ENCODE data around the gene DISC1.

The DISC1 gene

DNA sequence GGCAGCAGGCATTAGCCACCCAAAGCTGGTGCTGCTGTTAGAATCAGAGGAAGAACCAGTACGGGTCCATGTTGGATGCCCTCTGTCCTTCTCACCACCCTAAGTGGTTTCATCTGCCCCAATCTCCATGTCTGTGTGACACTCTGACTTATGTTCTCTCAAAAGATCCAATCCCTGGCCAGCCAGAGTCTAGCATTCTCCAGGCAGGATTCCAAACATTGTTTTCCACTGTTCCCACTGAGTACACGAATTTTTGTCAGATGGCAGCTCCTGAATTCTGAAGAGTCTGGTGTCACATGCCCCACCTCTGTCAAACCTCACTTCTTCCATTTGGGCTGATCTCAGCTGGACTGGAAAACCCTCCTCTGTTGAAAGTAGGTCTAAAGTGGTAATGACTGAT, 166.0 kb downstream of the DISC1 start:
- TF ChIP-seq, protein P1, sequence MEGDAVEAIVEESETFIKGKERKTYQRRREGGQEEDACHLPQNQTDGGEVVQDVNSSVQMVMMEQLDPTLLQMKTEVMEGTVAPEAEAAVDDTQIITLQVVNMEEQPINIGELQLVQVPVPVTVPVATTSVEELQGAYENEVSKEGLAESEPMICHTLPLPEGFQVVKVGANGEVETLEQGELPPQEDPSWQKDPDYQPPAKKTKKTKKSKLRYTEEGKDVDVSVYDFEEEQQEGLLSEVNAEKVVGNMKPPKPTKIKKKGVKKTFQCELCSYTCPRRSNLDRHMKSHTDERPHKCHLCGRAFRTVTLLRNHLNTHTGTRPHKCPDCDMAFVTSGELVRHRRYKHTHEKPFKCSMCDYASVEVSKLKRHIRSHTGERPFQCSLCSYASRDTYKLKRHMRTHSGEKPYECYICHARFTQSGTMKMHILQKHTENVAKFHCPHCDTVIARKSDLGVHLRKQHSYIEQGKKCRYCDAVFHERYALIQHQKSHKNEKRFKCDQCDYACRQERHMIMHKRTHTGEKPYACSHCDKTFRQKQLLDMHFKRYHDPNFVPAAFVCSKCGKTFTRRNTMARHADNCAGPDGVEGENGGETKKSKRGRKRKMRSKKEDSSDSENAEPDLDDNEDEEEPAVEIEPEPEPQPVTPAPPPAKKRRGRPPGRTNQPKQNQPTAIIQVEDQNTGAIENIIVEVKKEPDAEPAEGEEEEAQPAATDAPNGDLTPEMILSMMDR (IDR thresholded peaks at IDR 0.05; ENCODE audit: low read depth, low read length): no peak
- no peak overlapping the region for H3K4me3 ChIP-seq (replicated peaks in 1 of 2; ENCODE audit: low read depth in 2 of 2, low read length in 2 of 2)

DNA sequence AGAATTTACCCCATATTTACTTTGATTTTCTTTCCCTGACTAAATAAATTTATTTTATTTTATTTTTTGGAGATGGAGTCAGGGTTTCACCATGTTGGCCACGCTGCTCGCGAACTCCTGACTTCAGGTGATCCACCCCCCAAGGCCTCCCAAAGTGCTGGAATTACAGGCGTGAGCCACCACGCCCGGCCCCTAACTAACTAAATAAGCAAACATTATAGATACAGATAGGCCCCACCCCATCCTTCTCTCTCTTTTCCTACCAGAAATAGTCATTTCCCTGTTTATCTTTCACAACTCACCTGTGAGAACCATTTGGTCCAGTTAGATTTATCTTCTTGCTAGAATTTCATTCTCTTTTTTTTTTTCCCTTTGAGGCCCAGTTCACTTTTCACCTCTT, 167.3 kb downstream of the DISC1 start:
- TF ChIP-seq, protein P1 (IDR thresholded peaks at IDR 0.05; ENCODE audit: low read depth, low read length): no peak
- no peak overlapping the region for H3K4me3 ChIP-seq (replicated peaks in 1 of 2; ENCODE audit: low read depth in 2 of 2, low read length in 2 of 2)
- DNase-seq (ENCODE audit: low read depth in 2 of 2): no peak

More for the DNA sequence above, 166.0 kb downstream of the DISC1 start:
- DNase-seq (ENCODE audit: low read depth in 2 of 2): peak in 1 of 2 donors; percentile 23

DNA sequence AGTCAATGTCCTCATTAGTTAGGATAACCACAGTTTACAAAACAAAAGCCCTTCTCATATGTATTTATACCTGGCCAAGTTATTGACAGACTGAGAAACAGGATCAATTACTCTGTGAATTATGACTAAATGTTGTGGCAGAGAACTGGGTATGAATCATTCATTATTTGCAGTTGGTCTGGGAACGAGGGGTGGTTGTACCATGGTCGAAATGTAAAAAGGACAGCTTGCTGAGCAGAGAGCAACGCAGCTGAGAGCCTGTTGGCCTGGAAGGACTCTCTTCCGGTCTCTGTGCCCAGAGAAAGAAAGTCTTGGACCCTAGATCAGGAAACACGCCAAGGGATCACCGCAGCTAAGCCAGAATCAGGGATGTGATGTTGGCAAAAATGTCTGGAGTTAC, 169.6 kb downstream of the DISC1 start:
- no peak for DNase-seq (ENCODE audit: low read depth in 2 of 2)
- TF ChIP-seq, protein P1 (IDR thresholded peaks at IDR 0.05; ENCODE audit: low read depth, low read length): no peak
- H3K4me3 ChIP-seq (replicated peaks in 1 of 2; ENCODE audit: low read depth in 2 of 2, low read length in 2 of 2): no peak overlapping the region

DNA sequence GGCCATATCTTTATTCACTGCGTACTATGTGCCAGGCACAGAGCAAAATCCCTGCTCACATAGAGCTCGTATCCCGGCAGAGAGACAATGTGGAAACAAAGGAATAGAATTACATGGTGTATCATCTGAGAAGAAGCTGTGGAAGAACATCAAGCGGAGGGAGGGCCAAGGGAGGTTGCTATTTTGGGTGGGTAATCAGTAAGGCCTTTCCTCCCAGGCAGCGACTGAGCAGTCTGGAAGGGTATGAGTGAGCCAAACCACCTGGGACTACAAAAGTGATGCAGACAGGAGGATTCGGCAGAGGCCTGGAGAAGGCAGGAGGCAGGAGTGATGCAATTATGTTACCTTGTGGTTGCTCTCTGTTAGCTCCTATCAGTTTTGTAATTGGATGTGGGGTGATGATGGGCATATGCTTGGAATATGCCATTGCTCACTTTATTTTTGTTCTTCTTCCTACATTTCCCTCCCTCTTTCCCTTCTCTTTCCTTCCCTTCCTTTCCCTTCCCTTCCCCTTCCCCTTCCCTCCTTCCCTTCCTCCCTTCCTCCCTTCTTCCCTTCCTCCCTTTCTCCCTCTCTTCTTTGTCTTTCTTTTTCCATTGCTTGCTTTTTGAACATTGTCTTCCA, 172.9 kb downstream of the DISC1 start:
- DNase-seq (ENCODE audit: low read depth in 2 of 2): peak; percentile 62 to 75

DNA sequence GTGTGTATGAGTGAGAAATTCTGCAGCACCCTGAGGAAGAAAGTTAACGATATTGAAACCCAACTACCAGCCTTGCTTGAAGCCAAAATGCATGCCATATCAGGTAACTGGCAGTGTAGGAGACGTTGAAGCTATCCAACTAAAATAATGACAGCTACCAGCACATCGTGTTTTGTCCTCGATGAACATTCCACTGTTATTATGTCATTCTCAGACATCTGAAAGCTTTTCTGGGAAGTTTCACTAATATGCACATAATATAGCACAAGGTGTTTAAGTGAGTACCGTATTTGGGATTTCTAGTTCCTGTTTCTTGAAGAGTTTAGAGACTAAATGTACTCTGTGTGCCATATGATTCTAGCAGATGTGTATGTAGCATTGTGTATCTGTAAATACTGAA, 173.5 kb downstream of the DISC1 start:
- TF ChIP-seq, protein P1 (IDR thresholded peaks at IDR 0.05; ENCODE audit: low read depth, low read length): no peak
- DNase-seq (ENCODE audit: low read depth in 2 of 2): peak; percentile 51 to 80
- no peak overlapping the region for H3K4me3 ChIP-seq (replicated peaks in 1 of 2; ENCODE audit: low read depth in 2 of 2, low read length in 2 of 2)

More for the DNA sequence above, 172.9 kb downstream of the DISC1 start:
- no peak overlapping the region for H3K4me3 ChIP-seq (replicated peaks in 1 of 2; ENCODE audit: low read depth in 2 of 2, low read length in 2 of 2)
- TF ChIP-seq, protein P1 (IDR thresholded peaks at IDR 0.05; ENCODE audit: low read depth, low read length): no peak

DNA sequence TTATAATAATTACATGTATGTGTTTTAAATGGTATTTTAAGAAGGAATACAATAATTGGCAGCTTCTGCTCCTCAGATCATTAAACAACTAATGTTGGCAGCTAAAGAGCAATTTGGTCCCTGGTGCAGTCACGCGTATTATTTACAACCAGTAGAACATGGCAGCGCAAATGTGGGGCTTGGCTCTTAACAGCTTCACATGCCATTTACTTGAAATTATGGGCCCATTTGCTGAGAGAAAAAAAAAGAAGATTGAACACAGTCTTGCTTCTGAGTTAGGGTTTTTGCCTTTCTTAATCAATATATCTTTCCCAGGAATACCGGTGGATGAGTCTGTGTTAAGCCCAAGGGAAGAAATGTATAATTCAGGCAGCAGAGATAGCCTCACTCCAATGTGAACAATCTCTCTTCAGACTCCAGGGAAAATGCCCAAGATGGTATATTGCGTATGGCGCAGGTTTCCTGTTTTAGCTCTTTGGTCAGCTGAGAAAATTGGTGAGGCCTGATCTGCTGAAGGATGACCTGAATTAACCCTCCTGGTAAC, 174.5 kb downstream of the DISC1 start:
- TF ChIP-seq, protein P1 (IDR thresholded peaks at IDR 0.05; ENCODE audit: low read depth, low read length): no peak
- H3K4me3 ChIP-seq (replicated peaks in 1 of 2; ENCODE audit: low read depth in 2 of 2, low read length in 2 of 2): no peak overlapping the region
- no peak for DNase-seq (ENCODE audit: low read depth in 2 of 2)

All from cardiac fibroblast (primary cell).